GM19452 (cell line): ENCODE data around the gene TGFBRAP1.
"Not testable (repeated sequence)": the region's sequence is repeated elsewhere in the genome, so short reads cannot be mapped to it uniquely, and the experiment has no call there.

Source experiments
- ATAC-seq: cut with Tn5 transposase; IDR thresholded peaks from one replicate; pipeline ENCODE4 v1.9.1; 2021; ENCODE audit not compliant: unreplicated experiment

The TGFBRAP1 gene

DNA sequence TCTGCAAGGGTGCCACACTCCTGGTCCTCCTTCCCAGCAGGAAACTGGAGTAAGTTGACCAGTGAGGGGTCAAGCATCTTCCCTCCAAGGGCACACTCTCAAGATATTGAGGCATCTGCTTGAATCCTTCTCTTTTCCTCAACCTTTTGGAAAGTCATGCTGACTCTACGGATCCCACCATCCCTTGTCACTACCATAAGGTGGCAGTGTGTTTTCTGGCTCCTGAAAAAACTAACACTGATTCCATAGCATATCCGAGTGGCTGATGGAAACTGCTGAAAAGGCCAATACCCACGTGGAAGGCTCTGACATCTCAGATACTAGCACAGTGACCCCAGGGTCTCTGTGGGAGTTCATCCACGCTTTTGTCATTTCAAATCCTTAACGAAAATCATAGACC lies 50.9 kb downstream of the TGFBRAP1 start:
- no peak for ATAC-seq

DNA sequence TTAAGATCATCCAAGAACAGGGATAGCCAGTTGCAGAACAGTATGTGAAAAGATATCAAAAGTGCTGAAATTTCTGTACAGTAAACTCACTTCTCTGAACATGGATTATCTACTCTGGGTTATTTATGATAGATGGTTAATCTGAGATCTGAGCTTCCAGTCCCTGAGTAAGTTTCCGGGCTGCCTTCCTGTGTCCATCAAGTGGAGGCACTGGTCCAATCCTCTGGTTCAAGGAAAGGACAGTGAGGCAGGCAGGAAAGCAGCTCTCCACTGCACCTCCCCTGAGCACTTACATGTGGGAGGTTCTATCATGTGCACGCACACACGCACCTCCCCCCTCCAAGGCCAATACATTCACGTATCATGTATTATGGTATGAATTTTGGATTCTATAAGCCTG lies 55.5 kb downstream of the TGFBRAP1 start:
- no peak for ATAC-seq

DNA sequence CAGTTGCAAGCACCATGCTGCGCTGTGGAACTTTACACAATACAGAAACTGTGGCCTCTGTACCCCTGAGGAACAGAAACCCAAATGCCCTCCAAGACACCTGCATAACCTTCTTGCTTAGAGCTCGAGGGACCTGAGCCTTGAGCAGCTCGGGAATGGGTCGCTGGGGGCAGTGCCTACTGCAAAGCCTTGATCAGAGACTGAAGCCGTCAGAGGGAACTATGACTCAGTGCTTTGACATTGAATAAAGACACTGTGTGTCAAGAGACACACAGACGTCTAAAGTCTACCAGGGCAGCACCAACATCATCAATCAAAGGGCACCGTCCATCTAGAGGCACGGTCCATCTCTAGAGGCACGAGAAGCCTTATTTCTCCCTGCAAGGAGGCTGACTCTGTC lies 57.4 kb downstream of the TGFBRAP1 start:
- ATAC-seq = no peak

DNA sequence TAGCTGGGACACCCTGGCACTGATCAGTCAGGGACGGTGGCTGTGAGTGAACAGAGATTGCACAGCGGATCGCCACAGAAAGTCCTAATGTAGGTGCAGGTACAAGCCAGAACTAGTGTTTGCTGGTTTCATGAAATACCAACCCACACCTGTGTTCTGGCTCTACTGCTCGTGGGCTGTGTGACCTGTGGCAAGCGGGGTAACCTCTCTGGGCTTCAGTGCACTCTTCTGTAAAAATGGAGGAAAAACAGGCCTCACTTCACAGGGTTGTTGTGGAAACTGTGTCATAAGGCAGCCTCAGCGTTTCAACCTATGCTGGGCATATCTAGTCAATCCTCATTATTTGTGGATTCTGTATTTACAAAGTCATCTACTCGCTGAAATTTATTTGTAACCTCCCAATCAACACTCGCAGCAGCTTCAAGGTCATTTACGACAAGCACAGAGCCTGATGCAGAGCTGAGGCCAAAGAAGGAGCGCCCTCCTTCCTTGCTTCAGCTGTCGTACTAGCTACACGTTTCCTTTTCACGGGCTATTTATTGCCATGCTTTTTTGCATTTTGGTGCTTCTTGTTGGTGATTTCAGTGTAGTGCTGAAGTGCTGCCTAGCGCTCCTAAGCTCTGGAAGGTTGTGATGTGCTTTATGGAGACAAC lies 58.0 kb downstream of the TGFBRAP1 start:
- no peak for ATAC-seq

- ATAC-seq = no peak
Measured at GRCh38 chr2:105269426-105269825, 60.1 kb downstream of the TGFBRAP1 start.

GRCh38 chr2:105262651-105263091 lies 66.9 kb downstream of the TGFBRAP1 start:
- no peak for ATAC-seq

DNA sequence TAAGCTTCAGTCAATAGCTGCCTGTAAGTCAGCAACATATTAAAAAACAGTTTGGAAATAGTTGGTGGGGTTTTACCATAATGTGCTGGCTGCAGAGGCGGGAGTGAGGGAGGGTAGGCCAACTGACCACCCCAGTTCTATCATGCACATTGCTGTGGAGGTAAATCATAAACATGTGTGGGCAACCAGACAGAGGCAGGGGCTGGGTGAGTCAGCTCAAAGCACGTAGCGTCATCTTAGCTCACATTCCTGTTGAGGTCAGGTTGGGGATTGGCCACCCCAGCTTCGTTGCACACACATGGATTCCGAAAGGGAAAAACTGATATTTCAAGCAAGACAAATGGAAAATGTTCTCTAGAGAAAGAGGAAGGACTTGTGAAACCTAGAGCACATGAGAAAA lies 68.5 kb downstream of the TGFBRAP1 start:
- no peak for ATAC-seq

DNA sequence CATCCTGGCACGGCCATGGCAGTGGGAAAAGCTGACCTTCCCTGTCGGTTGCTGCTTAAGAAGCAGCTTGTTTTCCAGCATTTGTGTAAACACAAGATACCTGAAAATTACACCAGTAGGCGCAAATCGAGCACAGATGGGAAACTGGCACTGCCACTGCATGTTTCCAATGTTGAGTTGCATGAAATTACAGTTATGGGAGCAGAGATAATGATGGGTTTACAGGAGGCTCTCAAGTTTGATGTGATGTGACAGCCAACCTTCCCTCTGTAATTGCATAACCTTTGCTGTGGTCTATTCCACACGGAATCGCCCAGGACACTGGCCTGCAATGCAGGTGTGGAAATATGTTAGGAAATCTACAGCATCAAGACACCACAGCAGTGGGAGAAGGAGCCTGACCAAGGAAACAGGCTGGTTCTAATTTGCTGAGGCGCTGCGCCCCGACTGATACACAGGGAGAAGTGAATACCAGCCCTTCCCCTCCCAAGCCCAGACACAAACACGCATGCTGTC lies 70.6 kb downstream of the TGFBRAP1 start:
- ATAC-seq = no peak

GRCh38 chr2:105257981-105258380 lies 71.6 kb downstream of the TGFBRAP1 start:
- ATAC-seq = no peak

DNA sequence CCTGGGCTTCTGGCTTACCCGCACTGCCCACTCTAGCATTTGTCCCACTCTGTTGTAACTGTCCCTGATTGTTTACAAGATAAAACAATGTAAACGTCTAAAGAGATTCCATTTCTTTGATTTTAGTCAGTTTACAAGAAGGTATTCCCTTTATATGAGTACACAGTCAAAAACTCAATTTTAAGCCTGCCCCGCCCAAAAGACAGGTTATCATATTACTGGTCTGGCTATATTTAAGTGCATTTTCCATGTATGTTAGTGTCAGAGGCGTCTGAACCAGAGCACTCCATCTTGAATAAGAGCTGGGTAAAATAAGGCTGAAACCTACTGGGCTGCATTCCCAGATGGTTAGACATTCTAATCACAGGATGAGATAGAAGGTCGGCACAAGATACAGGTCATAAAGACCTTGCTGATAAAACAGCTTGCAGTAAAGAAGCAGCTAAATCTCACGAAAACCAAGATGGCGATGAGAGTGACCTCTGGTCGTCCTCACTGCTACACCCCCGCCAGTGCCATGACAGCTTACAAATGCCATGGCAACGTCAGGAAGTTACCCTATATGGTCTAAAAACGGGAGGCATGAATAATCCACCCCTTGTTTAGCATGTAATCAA lies 73.0 kb downstream of the TGFBRAP1 start:
- no peak for ATAC-seq

- ATAC-seq = no peak
Measured at GRCh38 chr2:105255979-105256378, 73.6 kb downstream of the TGFBRAP1 start.

GRCh38 chr2:105254531-105255210 lies 74.9 kb downstream of the TGFBRAP1 start:
- ATAC-seq = no peak

GRCh38 chr2:105252271-105252670 lies 77.3 kb downstream of the TGFBRAP1 start:
- no peak for ATAC-seq

DNA sequence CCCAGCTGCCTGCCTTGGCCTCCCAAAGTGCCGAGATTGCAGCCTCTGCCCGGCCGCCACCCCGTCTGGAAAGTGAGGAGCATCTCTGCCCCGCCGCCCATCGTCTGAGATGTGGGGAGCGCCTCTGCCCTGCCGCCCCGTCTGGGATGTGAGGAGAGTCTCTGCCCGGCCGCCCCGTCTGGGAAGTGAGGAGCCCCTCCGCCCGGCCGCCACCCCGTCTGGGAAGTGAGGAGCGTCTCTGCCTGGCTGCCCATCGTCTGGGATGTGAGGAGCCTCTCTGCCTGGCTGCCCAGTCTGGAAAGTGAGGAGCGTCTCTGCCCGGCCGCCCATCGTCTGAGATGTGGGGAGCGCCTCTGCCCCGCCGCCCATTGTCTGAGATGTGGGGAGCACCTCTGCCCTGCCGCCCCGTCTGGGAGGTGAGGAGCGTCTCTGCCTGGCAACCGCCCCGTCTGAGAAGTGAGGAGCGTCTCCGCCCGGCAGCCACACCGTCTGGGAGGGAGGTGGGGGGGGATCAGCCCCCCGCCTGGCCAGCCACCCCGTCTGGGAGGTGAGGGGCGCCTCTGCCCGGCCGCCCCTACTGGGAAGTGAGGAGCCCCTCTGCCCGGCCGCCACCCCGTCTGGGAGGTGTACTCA lies 78.4 kb downstream of the TGFBRAP1 start:
- ATAC-seq = not testable (repeated sequence)

DNA sequence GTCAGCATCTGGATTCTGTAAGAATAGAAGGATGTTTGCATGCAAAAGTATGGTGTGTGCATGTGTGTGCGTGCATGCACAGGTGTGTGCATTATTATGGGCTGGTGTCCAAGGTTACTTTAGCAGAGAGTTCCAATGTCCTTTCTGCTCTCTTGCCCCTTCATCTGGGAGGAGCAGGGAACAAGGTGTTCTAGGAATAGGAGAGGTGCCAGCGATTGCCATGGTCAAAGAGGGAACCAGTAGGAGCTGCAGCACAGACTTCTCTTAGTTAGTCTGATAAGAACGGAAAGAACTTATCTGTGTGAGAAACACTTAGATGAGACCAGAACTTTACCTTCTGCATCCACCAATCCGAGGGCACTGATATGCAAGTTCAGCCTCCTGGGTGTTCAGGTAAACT lies 79.6 kb downstream of the TGFBRAP1 start:
- ATAC-seq = no peak

- no peak for ATAC-seq
Measured at GRCh38 chr2:105249181-105249580, 80.4 kb downstream of the TGFBRAP1 start.

DNA sequence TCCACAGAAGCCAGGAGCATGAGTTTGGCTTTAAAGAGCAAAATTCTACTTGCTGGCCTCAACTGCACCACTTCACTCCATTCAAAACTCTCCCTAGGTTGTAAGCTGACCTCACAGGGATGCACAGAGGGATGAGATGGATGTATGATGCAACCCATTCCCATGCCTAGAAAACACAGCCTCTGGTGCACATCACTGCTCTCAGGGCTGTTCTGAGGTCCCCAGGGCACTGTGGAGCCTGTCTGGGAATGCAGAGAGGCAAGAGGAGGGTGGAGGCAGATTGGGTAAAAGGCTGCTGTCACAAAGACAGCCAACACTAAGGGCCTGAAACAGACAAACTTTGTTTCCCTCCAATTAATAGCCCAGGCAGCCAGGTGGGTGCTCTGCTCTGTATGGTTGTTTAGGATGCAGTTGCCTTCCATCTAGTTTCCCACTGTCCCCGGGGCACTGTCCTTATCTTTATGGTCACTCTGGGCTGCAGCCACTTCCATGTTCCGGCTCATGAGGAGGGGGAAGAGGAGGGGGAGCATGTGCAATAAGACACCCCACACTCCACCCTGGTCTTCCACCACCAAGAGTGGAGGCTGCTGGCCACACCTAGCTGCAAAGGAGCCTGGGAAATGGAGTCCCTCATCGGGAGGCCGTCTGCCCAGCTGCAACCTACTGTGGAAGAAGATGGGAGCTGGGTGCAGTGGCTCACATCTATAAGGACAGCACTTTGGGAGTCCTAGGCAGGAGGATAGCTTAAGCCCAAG lies 81.0 kb downstream of the TGFBRAP1 start:
- no peak for ATAC-seq

DNA sequence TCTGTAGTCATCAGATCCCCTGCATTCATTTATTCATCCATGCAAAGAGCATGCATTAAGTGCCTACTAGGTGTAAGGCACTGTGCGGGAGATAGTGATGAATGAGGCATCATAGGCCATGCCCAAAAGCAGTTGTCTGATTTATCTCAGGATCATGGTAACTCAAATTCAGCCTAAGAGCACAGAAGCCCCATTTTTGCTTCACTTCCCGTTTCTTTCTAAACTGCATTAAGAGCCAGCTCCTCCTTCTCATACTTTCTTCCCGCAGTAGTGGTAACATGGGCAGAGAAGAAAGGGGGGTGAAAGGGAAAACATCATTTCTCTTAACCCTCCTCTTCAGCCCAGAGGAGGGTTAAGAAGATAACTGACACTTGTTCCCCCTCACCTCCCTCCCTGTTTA lies 85.1 kb downstream of the TGFBRAP1 start:
- no peak for ATAC-seq

GRCh38 chr2:105243961-105244360 lies 85.6 kb downstream of the TGFBRAP1 start:
- ATAC-seq = no peak

DNA sequence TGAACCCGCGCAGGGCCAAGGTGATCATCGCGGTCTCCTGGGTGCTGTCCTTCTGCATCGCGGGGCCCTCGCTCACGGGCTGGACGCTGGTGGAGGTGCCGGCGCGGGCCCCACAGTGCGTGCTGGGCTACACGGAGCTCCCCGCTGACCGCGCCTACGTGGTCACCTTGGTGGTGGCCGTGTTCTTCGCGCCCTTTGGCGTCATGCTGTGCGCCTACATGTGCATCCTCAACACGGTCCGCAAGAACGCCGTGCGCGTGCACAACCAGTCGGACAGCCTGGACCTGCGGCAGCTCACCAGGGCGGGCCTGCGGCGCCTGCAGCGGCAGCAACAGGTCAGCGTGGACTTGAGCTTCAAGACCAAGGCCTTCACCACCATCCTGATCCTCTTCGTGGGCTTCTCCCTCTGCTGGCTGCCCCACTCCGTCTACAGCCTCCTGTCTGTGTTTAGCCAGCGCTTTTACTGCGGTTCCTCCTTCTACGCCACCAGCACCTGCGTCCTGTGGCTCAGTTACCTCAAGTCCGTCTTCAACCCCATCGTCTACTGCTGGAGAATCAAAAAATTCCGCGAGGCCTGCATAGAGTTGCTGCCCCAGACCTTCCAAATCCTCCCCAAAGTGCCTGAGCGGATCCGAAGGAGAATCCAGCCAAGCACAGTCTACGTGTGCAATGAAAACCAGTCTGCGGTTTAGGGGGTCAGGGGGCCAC lies 87.1 kb downstream of the TGFBRAP1 start:
- no peak for ATAC-seq
